Upper lobe of left lung (tissue), 6 donors: ENCODE measurements around the gene MMS22L. TPM values are rescaled to one million over a fixed set of nuclear protein-coding genes. Genes with fewer than 3 reads are reported as not detected.

Experiments used
- ATAC-seq, 2 donors: fragments of 200-7000 bp; cut with Tn5 transposase; one replicate each; pipeline ENCODE4 v1.9.1; 2022; ENCODE audit warnings: mild to moderate bottlenecking in 2 of 2, moderate library complexity in 2 of 2; ENCODE audit not compliant: low FRiP score in 2 of 2
- DNase-seq, 2 donors: peaks; one replicate each; pipeline ENCODE4 v3.0.0-alpha.2; 2019 to 2020
- H3K27ac ChIP-seq, 4 donors: fragments of 200-600 bp; sonication (generic); one replicate each; pipeline ENCODE4 v1.5.1; 2016 to 2019
- H3K27me3 ChIP-seq, 4 donors: fragments of 200-600 bp; sonication (generic); one replicate each; pipeline ENCODE4 v1.5.1; 2017 to 2019
- H3K36me3 ChIP-seq, 4 donors: fragments of 200-600 bp; sonication (generic); one replicate each; pipeline ENCODE4 v1.5.1; 2016 to 2019
- H3K4me1 ChIP-seq, 4 donors: fragments of 200-600 bp; sonication (generic); one replicate each; pipeline ENCODE4 v1.5.1; 2018 to 2019
- H3K4me3 ChIP-seq, 4 donors: fragments of 200-600 bp; sonication (generic); one replicate each; pipeline ENCODE4 v1.5.1; 2017 to 2019; ENCODE audit warnings: mild to moderate bottlenecking in 2 of 4, moderate library complexity in 1 of 4
- H3K9me3 ChIP-seq, 4 donors: fragments of 200-600 bp; sonication (generic); one replicate each; pipeline ENCODE4 v1.5.1; 2018 to 2019
- CTCF ChIP-seq, 6 experiments: fragments of 450-650 bp in 4 of 6; fragments of 200-600 bp in 2 of 6; sonication (generic) in 2 of 6; IDR thresholded peaks; one replicate each; pipeline ENCODE4 v1.5.1; 2016 to 2019; ENCODE audit warnings: antibody characterized with exemption in 6 of 6
- EP300 ChIP-seq, 4 donors: sonication (generic); formaldehyde crosslinking; IDR thresholded peaks; one replicate each; pipeline ENCODE4 v1.5.1; 2017; ENCODE audit warnings: antibody characterized with exemption in 4 of 4, control low read depth in 2 of 4
- POLR2A ChIP-seq, 4 donors: fragments of 450-650 bp; IDR thresholded peaks; one replicate each; pipeline ENCODE4 v1.5.1; 2016 to 2017; ENCODE audit warnings: antibody characterized with exemption in 4 of 4, mild to moderate bottlenecking in 2 of 4
- POLR2AphosphoS5 ChIP-seq, 2 donors: sonication (generic); formaldehyde crosslinking; IDR thresholded peaks; one replicate each; pipeline ENCODE4 v1.5.1; 2017; ENCODE audit warnings: antibody characterized with exemption in 2 of 2
- WGBS, 2 donors: methylation state at CpG; one replicate each; pipeline ENCODE4 v1.1.5; 2017 to 2018; 5-methylcytosine and 5-hydroxymethylcytosine counted together
- total RNA-seq, 6 donors: library from RNA; depleted of rRNA in 4 of 6; stranded (reverse); fragments of >200 nt in 4 of 6; gene quantifications; one replicate each; pipeline versions ENCODE4 v1.1.0 to v1.2.1, GENCODE V29; 2016 to 2021
- donor health status: DM: no; HTN: no; CAD: no; lungs with moderate emphysema.
- donor health status: DM: no; HTN: yes; CAD: no; lungs with severe emphysema.

Gene MMS22L
- total RNA-seq, 6 donors from 2014 or later, result 4.9 to 22.1 (median 7.9) TPM

- TF ChIP-seq POLR2AphosphoS5 (IDR thresholded peaks at IDR 0.05), result no peak
- TF ChIP-seq EP300 (IDR thresholded peaks at IDR 0.05), result no peak
- no peak for TF ChIP-seq POLR2A (IDR thresholded peaks at IDR 0.05)
- no peak for TF ChIP-seq CTCF (IDR thresholded peaks at IDR 0.05)
- Histone ChIP-seq H3K36me3 (no peaks in the 10 kb centered on the region), H3K9me3 (no peaks in the 10 kb centered on the region), H3K4me1 (peaks cover 0 to 5% (median 0%) of the 10 kb centered on the region in 4 donors), H3K27ac (no peak overlapping the region), H3K27me3 (no peaks in the 10 kb centered on the region), H3K4me3 (no peak overlapping the region)
- ATAC-seq (no peak), DNase-seq (no peak)
Measured at GRCh38 chr6:97141756-97142155, 141.3 kb downstream of the MMS22L start.

- Histone ChIP-seq H3K9me3 (no peaks in the 10 kb centered on the region), H3K27ac (no peak overlapping the region), H3K4me3 (no peak overlapping the region), H3K4me1 (no peaks in the 10 kb centered on the region), H3K36me3 (no peaks in the 10 kb centered on the region), H3K27me3 (no peaks in the 10 kb centered on the region)
- ATAC-seq (no peak), DNase-seq (no peak)
- TF ChIP-seq EP300 (IDR thresholded peaks at IDR 0.05), result no peak
- no peak for TF ChIP-seq CTCF (IDR thresholded peaks at IDR 0.05)
- no peak for TF ChIP-seq POLR2A (IDR thresholded peaks at IDR 0.05)
- TF ChIP-seq POLR2AphosphoS5 (IDR thresholded peaks at IDR 0.05), result no peak
- WGBS, 2 donors, result 85 to 90% methylated on average over 1 of the region's 1 CpG
Measured at GRCh38 chr6:97138581-97138980, 144.4 kb downstream of the MMS22L start.

DNA sequence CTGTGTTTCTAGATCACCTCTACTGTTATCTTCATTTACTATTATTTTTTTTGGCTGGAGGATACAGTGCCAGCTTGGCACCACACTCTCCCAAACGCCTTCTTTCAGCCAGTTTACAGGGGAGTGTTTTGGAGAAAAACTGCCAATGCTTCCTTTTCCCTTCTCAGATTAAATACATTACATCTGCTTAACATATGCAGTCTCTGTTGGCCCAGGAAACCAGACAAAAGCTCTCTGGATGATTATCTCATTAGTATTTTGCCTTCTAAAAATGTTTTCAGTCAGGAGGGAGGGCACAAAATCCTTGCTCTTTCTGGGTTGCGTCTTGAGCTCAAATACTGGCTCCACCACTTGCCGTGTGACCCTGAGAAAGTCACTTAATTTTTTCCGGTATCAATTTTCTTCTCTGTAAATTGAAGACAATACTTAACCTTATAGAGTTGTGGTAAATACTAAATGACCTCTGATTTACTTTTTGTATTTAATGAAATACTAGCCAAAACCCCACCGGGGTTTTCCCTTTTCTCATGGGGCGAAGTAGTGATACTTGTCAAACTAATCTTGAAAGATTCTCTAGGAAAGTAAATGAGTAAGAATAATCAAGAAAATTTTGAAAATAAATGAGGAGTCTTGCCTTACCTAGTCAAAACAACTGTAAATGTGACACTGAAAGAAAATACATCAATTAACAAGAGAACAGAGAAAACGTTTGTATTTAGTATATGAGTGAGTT, 146.2 kb downstream of the MMS22L start:
- ATAC-seq (no peak), DNase-seq (no peak)
- Histone ChIP-seq H3K36me3 (no peaks in the 10 kb centered on the region), H3K27ac (no peak overlapping the region), H3K9me3 (no peaks in the 10 kb centered on the region), H3K4me3 (no peak overlapping the region), H3K4me1 (no peaks in the 10 kb centered on the region), H3K27me3 (no peaks in the 10 kb centered on the region)
- 71 to 77% methylated on average over 7 of the region's 7 CpGs for WGBS, 2 donors
- TF ChIP-seq POLR2A (IDR thresholded peaks at IDR 0.05), result no peak
- TF ChIP-seq CTCF (IDR thresholded peaks at IDR 0.05), result no peak
- TF ChIP-seq POLR2AphosphoS5 (IDR thresholded peaks at IDR 0.05), result no peak
- TF ChIP-seq EP300 (IDR thresholded peaks at IDR 0.05), result no peak

GRCh38 chr6:97133067-97133466, 149.9 kb downstream of the MMS22L start:
- DNase-seq (no peak), ATAC-seq (no peak)
- TF ChIP-seq EP300 (IDR thresholded peaks at IDR 0.05) (no peak), POLR2A (IDR thresholded peaks at IDR 0.05) (no peak), CTCF (IDR thresholded peaks at IDR 0.05) (no peak), POLR2AphosphoS5 (IDR thresholded peaks at IDR 0.05) (no peak)
- Histone ChIP-seq H3K4me1 (no peaks in the 10 kb centered on the region), H3K27me3 (no peaks in the 10 kb centered on the region), H3K9me3 (no peaks in the 10 kb centered on the region), H3K27ac (no peak overlapping the region), H3K4me3 (no peak overlapping the region), H3K36me3 (no peaks in the 10 kb centered on the region)
- 48 to 67% methylated on average over 1 of the region's 1 CpG for WGBS, 2 donors

DNA sequence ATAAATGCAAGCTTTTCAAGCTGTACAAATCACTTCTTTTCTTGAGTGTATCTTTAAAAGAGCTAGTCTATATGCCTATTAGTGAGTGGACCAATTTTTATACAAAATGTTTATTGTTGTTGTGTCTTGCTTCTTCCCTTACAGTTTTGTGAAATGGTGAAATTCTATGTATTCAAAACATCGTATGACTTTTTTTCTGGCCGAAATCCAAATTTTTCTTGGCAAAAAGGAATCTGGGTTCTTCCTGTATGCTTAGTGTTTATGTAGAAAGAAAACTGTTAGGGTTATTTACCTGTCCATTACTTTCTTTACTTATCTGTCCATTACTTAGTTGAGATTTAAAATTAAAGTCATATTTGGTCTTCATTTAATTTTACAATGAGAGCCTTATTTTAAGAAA, 153.9 kb downstream of the MMS22L start:
- no peak for ATAC-seq
- DNase-seq, result no peak
- Histone ChIP-seq H3K36me3 (no peaks in the 10 kb centered on the region), H3K4me1 (no peaks in the 10 kb centered on the region), H3K27me3 (no peaks in the 10 kb centered on the region), H3K27ac (no peak overlapping the region), H3K4me3 (no peak overlapping the region), H3K9me3 (no peaks in the 10 kb centered on the region)
- 53 to 66% methylated on average over 2 of the region's 2 CpGs for WGBS, 2 donors
- TF ChIP-seq EP300 (IDR thresholded peaks at IDR 0.05), result no peak
- TF ChIP-seq POLR2AphosphoS5 (IDR thresholded peaks at IDR 0.05), result no peak
- no peak for TF ChIP-seq CTCF (IDR thresholded peaks at IDR 0.05)
- no peak for TF ChIP-seq POLR2A (IDR thresholded peaks at IDR 0.05)
